Measurements from ENCODE around the gene CARM1. TPM values are rescaled to one million over a fixed set of nuclear protein-coding genes. Genes with fewer than 3 reads are reported as not detected.
A peak's percentile ranks its signal among the peaks of the same experiment; 100 is the strongest.

Gene CARM1
- total and polyA plus RNA-seq, 3 experiments from 2014 or later: 0.51 to 71.3 (median 69.2) TPM

GRCh38 chr19:10892256-10892655 lies 20.9 kb downstream of the CARM1 start:
- H3K4me1 Mint-ChIP-seq: peaks cover 14 to 22% (median 18%) of the 10 kb centered on the region in 3 donors
- CTCF ChIA-PET: no interaction called here

GRCh38 chr19:10894911-10895213 lies 23.5 kb downstream of the CARM1 start:
- no peak overlapping the region for H3K27ac ChIP-seq (ENCODE audit: low read depth, low read length)
- Mint-ChIP-seq H3K4me1 (peaks cover 10 to 18% (median 16%) of the 10 kb centered on the region in 3 donors), H3K36me3 (no peaks in the 10 kb centered on the region)

More at GRCh38 chr19:10892256-10892655, 20.9 kb downstream of the CARM1 start:
- Mint-ChIP-seq H3K27me3 (no peaks in the 10 kb centered on the region), H3K4me3 (no peak overlapping the region), H3K9me3 (no peaks in the 10 kb centered on the region), H3K36me3 (peaks cover 0 to under 1% (median 0%) of the 10 kb centered on the region in 3 donors), H3K27ac (peak overlapping the region in 1 of 8 donors; percentile 50)
- DNase-seq: no peak
- no peaks in the 10 kb centered on the region for H3K4me1 ChIP-seq (ENCODE audit: insufficient read depth, low read length)
- no peak overlapping the region for H3K27ac ChIP-seq (ENCODE audit: low read depth, low read length)
- no peak overlapping the region for H3K4me3 ChIP-seq (ENCODE audit: low read length)
- H3K36me3 ChIP-seq (ENCODE audit: insufficient read depth, low read length): no peaks in the 10 kb centered on the region
- no peaks in the 10 kb centered on the region for H3K27me3 ChIP-seq (ENCODE audit: insufficient read depth, low read length, poor library complexity, severe bottlenecking)
- H3K9me3 ChIP-seq (ENCODE audit: low read length): no peaks in the 10 kb centered on the region
- POLR2A ChIA-PET: interaction anchor here (0.8 kb wide), 1 partner anchor 21 kb away, joined by 3 read pairs; no protein-coding TSS in a partner anchor

GRCh38 chr19:10895363-10895762 lies 24.0 kb downstream of the CARM1 start:
- Histone ChIP-seq H3K4me3 (ENCODE audit: low read length) (no peak overlapping the region), H3K27ac (ENCODE audit: low read depth, low read length) (no peak overlapping the region), H3K36me3 (ENCODE audit: insufficient read depth, low read length) (no peaks in the 10 kb centered on the region), H3K27me3 (ENCODE audit: insufficient read depth, low read length, poor library complexity, severe bottlenecking) (no peaks in the 10 kb centered on the region), H3K9me3 (ENCODE audit: low read length) (no peaks in the 10 kb centered on the region), H3K4me1 (ENCODE audit: insufficient read depth, low read length) (no peaks in the 10 kb centered on the region)
- H3K9me3 Mint-ChIP-seq: no peaks in the 10 kb centered on the region
- no peak overlapping the region for H3K4me3 Mint-ChIP-seq
- H3K27ac Mint-ChIP-seq: peak overlapping the region in 1 of 8 donors; percentile 98
- no peaks in the 10 kb centered on the region for H3K27me3 Mint-ChIP-seq
- ChIA-PET CTCF (no interaction called here), POLR2A (no interaction called here)
- no peak for DNase-seq
- peaks cover 0 to 1% (median 0%) of the 10 kb centered on the region in 3 donors for H3K36me3 Mint-ChIP-seq
- peaks cover 10 to 21% (median 20%) of the 10 kb centered on the region in 3 donors for H3K4me1 Mint-ChIP-seq

More at GRCh38 chr19:10894911-10895213, 23.5 kb downstream of the CARM1 start:
- Histone ChIP-seq H3K9me3 (ENCODE audit: low read length) (no peaks in the 10 kb centered on the region), H3K27me3 (ENCODE audit: insufficient read depth, low read length, poor library complexity, severe bottlenecking) (no peaks in the 10 kb centered on the region), H3K4me3 (ENCODE audit: low read length) (no peak overlapping the region), H3K4me1 (ENCODE audit: insufficient read depth, low read length) (no peaks in the 10 kb centered on the region), H3K36me3 (ENCODE audit: insufficient read depth, low read length) (no peaks in the 10 kb centered on the region)
- CTCF ChIA-PET: no interaction called here
- Mint-ChIP-seq H3K9me3 (no peaks in the 10 kb centered on the region), H3K4me3 (no peak overlapping the region), H3K27me3 (no peaks in the 10 kb centered on the region), H3K27ac (no peak overlapping the region)
- DNase-seq: no peak
- POLR2A ChIA-PET: no interaction called here

- Histone ChIP-seq H3K4me1 (ENCODE audit: insufficient read depth, low read length) (no peaks in the 10 kb centered on the region), H3K27me3 (ENCODE audit: insufficient read depth, low read length, poor library complexity, severe bottlenecking) (no peaks in the 10 kb centered on the region), H3K4me3 (ENCODE audit: low read length) (no peak overlapping the region), H3K27ac (ENCODE audit: low read depth, low read length) (no peak overlapping the region), H3K36me3 (ENCODE audit: insufficient read depth, low read length) (no peaks in the 10 kb centered on the region), H3K9me3 (ENCODE audit: low read length) (no peaks in the 10 kb centered on the region)
- POLR2A ChIA-PET: no interaction called here
- H3K9me3 Mint-ChIP-seq: no peaks in the 10 kb centered on the region
- H3K4me3 Mint-ChIP-seq: no peak overlapping the region
- H3K27me3 Mint-ChIP-seq: no peaks in the 10 kb centered on the region
- peak overlapping the region in 1 of 8 donors; percentile 98 for H3K27ac Mint-ChIP-seq
- H3K4me1 Mint-ChIP-seq: peaks cover 10 to 21% (median 21%) of the 10 kb centered on the region in 3 donors
- H3K36me3 Mint-ChIP-seq: peaks cover 0 to 2% (median 0%) of the 10 kb centered on the region in 3 donors
- DNase-seq: no peak
- CTCF ChIA-PET: no interaction called here
Measured at GRCh38 chr19:10895920-10896319, 24.6 kb downstream of the CARM1 start.

GRCh38 chr19:10896851-10897526 lies 25.6 kb downstream of the CARM1 start:
- POLR2A ChIA-PET: no interaction called here
- Histone ChIP-seq H3K4me1 (ENCODE audit: insufficient read depth, low read length) (no peaks in the 10 kb centered on the region), H3K27me3 (ENCODE audit: insufficient read depth, low read length, poor library complexity, severe bottlenecking) (no peaks in the 10 kb centered on the region), H3K9me3 (ENCODE audit: low read length) (no peaks in the 10 kb centered on the region), H3K27ac (ENCODE audit: low read depth, low read length) (no peak overlapping the region), H3K4me3 (ENCODE audit: low read length) (no peak overlapping the region), H3K36me3 (ENCODE audit: insufficient read depth, low read length) (no peaks in the 10 kb centered on the region)
- CTCF ChIA-PET: no interaction called here
- no peak for DNase-seq
- Mint-ChIP-seq H3K9me3 (no peaks in the 10 kb centered on the region), H3K4me1 (peaks cover 10 to 18% (median 18%) of the 10 kb centered on the region in 3 donors), H3K27me3 (no peaks in the 10 kb centered on the region), H3K27ac (peak overlapping the region in 1 of 8 donors; percentile 47), H3K4me3 (no peak overlapping the region), H3K36me3 (peaks cover 0 to 2% (median 0%) of the 10 kb centered on the region in 3 donors)

GRCh38 chr19:10898633-10899032 lies 27.3 kb downstream of the CARM1 start:
- ChIA-PET CTCF (interaction anchor here (1.6 kb wide), 1 partner anchor 137 kb away, joined by 3 read pairs; no protein-coding TSS in a partner anchor), POLR2A (no interaction called here)
- no peaks in the 10 kb centered on the region for H3K27me3 ChIP-seq (ENCODE audit: insufficient read depth, low read length, poor library complexity, severe bottlenecking)
- Mint-ChIP-seq H3K27me3 (no peaks in the 10 kb centered on the region), H3K4me1 (peaks cover 10 to 18% (median 17%) of the 10 kb centered on the region in 3 donors), H3K36me3 (peaks cover 4 to 6% (median 5%) of the 10 kb centered on the region in 3 donors), H3K4me3 (no peak overlapping the region), H3K9me3 (peaks cover 0 to 5% (median 0%) of the 10 kb centered on the region in 5 donors), H3K27ac (no peak overlapping the region)
- no peaks in the 10 kb centered on the region for H3K36me3 ChIP-seq (ENCODE audit: insufficient read depth, low read length)
- no peaks in the 10 kb centered on the region for H3K4me1 ChIP-seq (ENCODE audit: insufficient read depth, low read length)
- H3K4me3 ChIP-seq (ENCODE audit: low read length): no peak overlapping the region
- H3K27ac ChIP-seq (ENCODE audit: low read depth, low read length): no peak overlapping the region
- no peak for DNase-seq
- peaks cover 4% of the 10 kb centered on the region for H3K9me3 ChIP-seq (ENCODE audit: low read length)

- Mint-ChIP-seq H3K4me1 (peaks cover 10 to 18% (median 17%) of the 10 kb centered on the region in 3 donors), H3K27ac (no peak overlapping the region), H3K27me3 (no peaks in the 10 kb centered on the region), H3K4me3 (no peak overlapping the region), H3K36me3 (peaks cover 6 to 7% (median 6%) of the 10 kb centered on the region in 3 donors), H3K9me3 (peaks cover 0 to 5% (median 2%) of the 10 kb centered on the region in 5 donors)
- Histone ChIP-seq H3K27ac (ENCODE audit: low read depth, low read length) (no peak overlapping the region), H3K36me3 (ENCODE audit: insufficient read depth, low read length) (no peaks in the 10 kb centered on the region), H3K27me3 (ENCODE audit: insufficient read depth, low read length, poor library complexity, severe bottlenecking) (no peaks in the 10 kb centered on the region), H3K4me1 (ENCODE audit: insufficient read depth, low read length) (no peaks in the 10 kb centered on the region), H3K4me3 (ENCODE audit: low read length) (no peak overlapping the region), H3K9me3 (ENCODE audit: low read length) (peaks cover 4% of the 10 kb centered on the region)
- ChIA-PET POLR2A (no interaction called here), CTCF (interaction anchor here (1.6 kb wide), 1 partner anchor 137 kb away, joined by 3 read pairs; no protein-coding TSS in a partner anchor)
- DNase-seq: no peak
Measured at GRCh38 chr19:10899151-10899653, 27.8 kb downstream of the CARM1 start.

GRCh38 chr19:10907925-10908324 lies 36.6 kb downstream of the CARM1 start:
- H3K9me3 ChIP-seq (ENCODE audit: low read length): peaks cover 2% of the 10 kb centered on the region
- ChIA-PET POLR2A (no interaction called here), CTCF (no interaction called here)
- no peak for DNase-seq
- H3K4me1 ChIP-seq (ENCODE audit: insufficient read depth, low read length): no peaks in the 10 kb centered on the region
- Mint-ChIP-seq H3K4me3 (no peak overlapping the region), H3K4me1 (no peaks in the 10 kb centered on the region), H3K27ac (no peak overlapping the region), H3K27me3 (no peaks in the 10 kb centered on the region), H3K36me3 (peaks cover 4 to 52% (median 6%) of the 10 kb centered on the region in 3 donors), H3K9me3 (peaks cover 0 to 2% (median under 1%) of the 10 kb centered on the region in 5 donors)
- no peak overlapping the region for H3K27ac ChIP-seq (ENCODE audit: low read depth, low read length)
- peaks cover 5% of the 10 kb centered on the region for H3K36me3 ChIP-seq (ENCODE audit: insufficient read depth, low read length)
- no peak overlapping the region for H3K4me3 ChIP-seq (ENCODE audit: low read length)
- no peaks in the 10 kb centered on the region for H3K27me3 ChIP-seq (ENCODE audit: insufficient read depth, low read length, poor library complexity, severe bottlenecking)

Data from CD8-positive, alpha-beta memory T cell (primary cell).